ENCODE results near the gene MMP10. TPM values are rescaled to one million over a fixed set of nuclear protein-coding genes. Genes with fewer than 3 reads are reported as not detected.

MMP10 gene
- total RNA-seq (2022; extraction: Qiagen RNA extraction) = 0.59 to 1.3 TPM (median 0.88 TPM) in 5 replicates

GRCh38 chr11:102780491-102780918 lies at the start of gene MMP10:
TSS of gene MMP10 (minus strand) at chr11:102780628. CDS start at chr11:102780591, 37 bp downstream.

GRCh38 chr11:102798012-102798746 lies 17.8 kb upstream of the MMP10 start, which contains the start of gene MMP1:
TSS of gene MMP1 (minus strand) at chr11:102798160. CDS start at chr11:102798092, 68 bp downstream.

DNA sequence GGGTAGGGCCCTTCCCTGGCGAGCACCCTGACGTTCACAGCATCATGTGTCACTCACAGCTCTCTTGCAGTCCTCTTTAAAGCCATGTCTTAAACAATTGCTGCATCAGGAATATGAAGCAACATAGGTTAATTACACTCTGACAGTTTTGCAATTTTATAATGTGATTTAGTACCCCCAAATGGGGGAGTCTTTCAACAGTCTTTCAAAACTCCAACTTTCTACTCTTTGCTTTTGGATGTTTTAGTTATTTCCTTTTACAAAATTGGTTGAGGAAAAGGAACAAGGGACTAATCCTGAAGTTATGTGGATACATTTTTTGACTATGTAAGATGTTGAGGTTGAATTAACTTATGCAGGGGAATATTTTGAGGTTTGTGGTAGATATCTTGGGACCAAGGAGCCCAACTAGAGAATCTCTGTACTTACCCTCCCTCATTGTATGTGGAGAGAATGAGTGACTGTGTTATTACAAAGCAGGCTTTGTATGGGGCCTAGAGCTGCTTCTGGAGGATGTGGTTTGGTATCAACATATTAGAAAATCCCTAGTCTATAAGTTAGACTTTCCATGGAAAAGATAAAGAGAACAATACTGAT lies 55.4 kb downstream of the MMP10 start, which contains the start of gene MMP8:
TSS of gene MMP8 (minus strand) at position 51 of the 597 bp plus-strand sequence. CDS start 99 bp downstream, outside the sequence.

Other genes starting within 250 kb of the MMP10 start
- 21.2 to 33.1 TPM (median 24.6 TPM) in 5 replicates for gene MMP7, start 249.9 kb downstream of the MMP10 start, total RNA-seq (2022; extraction: Qiagen RNA extraction)
- gene MMP20, start 155.3 kb downstream of the MMP10 start, total RNA-seq (2022; extraction: Qiagen RNA extraction) = 0.03 TPM in 1 of 5 replicates, not detected in the others
- gene MMP27, start 74.9 kb downstream of the MMP10 start, total RNA-seq (2022; extraction: Qiagen RNA extraction) = not detected in 5 replicates
- gene MMP8, start 55.7 kb downstream of the MMP10 start, total RNA-seq (2022; extraction: Qiagen RNA extraction) = not detected in 5 replicates
- 0.47 to 1.2 TPM (median 0.86 TPM) in 5 replicates for gene MMP1, start 17.5 kb upstream of the MMP10 start, total RNA-seq (2022; extraction: Qiagen RNA extraction)
- 0.03 to 0.41 TPM (median 0.39 TPM) in 3 of 5 replicates, not detected in the others for gene MMP3, start 63.0 kb upstream of the MMP10 start, total RNA-seq (2022; extraction: Qiagen RNA extraction)
- 0.05 to 0.07 TPM (median 0.06 TPM) in 3 of 5 replicates, not detected in the others for gene MMP12, start 94.4 kb upstream of the MMP10 start, total RNA-seq (2022; extraction: Qiagen RNA extraction)
- gene MMP13, start 175.1 kb upstream of the MMP10 start, total RNA-seq (2022; extraction: Qiagen RNA extraction) = 0.05 TPM in 2 of 5 replicates, not detected in the others